ENCODE measurements around the gene CFAP61. TPM values are rescaled to one million over a fixed set of nuclear protein-coding genes. Genes with fewer than 3 reads are reported as not detected.

The CFAP61 gene
- total RNA-seq, 1 donor from 2014 or later, result not detected

DNA sequence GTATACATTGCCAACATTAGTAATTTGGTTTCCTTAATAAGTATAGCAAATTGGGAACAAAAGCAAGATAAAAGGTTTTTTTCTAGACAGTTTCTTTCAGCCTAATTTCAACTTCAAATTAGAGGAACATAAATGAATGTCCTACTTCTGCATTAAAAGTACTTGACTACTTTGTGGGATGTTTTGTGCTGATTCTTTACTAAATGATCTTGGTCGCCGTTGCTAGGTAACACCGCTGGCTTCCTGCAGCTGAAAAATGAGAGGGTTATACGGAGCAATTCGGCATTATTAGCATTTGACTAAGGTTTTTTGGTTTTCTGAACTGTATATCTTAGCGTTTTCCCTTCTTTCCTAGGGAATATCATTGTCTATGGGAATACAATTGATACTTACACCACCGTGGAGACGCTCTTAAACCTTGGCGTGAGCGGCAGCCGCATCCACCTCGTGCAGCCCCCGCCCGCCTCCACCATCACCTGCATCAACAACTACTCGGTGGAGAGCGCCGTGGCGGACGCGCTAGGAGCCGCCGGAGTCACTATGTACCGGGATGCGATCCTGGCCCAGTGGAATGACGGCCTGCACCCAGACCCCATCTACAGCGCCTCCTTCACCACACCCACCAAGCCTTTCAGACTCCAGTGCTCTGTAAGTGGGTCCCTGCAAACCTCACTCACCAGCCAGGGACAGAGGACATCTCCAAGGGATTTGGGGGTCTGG lies 224.6 kb downstream of the CFAP61 start:
- peaks cover 6% of the 10 kb centered on the region for H3K27me3 ChIP-seq
- H3K36me3 ChIP-seq, result no peaks in the 10 kb centered on the region
- intact Hi-C loops (cut with DNase I), result no loop called here
- no peak for DNase-seq
- H3K9me3 ChIP-seq, result no peaks in the 10 kb centered on the region
- peaks cover 5% of the 10 kb centered on the region for H3K4me1 ChIP-seq
- TF ChIP-seq, protein P1, sequence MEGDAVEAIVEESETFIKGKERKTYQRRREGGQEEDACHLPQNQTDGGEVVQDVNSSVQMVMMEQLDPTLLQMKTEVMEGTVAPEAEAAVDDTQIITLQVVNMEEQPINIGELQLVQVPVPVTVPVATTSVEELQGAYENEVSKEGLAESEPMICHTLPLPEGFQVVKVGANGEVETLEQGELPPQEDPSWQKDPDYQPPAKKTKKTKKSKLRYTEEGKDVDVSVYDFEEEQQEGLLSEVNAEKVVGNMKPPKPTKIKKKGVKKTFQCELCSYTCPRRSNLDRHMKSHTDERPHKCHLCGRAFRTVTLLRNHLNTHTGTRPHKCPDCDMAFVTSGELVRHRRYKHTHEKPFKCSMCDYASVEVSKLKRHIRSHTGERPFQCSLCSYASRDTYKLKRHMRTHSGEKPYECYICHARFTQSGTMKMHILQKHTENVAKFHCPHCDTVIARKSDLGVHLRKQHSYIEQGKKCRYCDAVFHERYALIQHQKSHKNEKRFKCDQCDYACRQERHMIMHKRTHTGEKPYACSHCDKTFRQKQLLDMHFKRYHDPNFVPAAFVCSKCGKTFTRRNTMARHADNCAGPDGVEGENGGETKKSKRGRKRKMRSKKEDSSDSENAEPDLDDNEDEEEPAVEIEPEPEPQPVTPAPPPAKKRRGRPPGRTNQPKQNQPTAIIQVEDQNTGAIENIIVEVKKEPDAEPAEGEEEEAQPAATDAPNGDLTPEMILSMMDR (IDR thresholded peaks at IDR 0.05), result no peak
- ATAC-seq, result peak; percentile 29
- no peak overlapping the region for H3K4me3 ChIP-seq
- no peak overlapping the region for H3K27ac ChIP-seq

DNA sequence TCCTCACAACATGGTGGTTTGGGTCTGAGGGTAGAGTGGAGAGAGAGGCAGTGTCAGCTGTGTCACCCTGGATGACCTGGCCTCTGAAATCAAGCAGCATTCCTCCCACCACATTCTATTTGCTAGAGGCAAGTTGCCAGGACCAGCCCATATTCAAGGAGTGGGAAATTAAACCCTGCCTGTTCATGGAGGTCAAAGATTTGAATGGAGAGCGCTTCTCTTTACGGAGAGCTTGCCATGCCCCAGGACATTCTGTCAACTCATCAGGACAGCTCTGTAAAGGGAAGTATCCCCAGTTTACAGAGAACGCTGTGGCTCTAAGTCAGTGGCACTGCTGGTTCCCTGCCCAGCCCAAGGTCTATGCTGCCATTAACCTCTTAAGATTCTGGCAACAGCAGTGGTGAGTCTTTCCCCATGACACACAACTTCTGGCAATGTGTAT lies 225.6 kb downstream of the CFAP61 start:
- no peak overlapping the region for H3K27ac ChIP-seq
- ATAC-seq (peak; percentile 55), DNase-seq (no peak)
- no peaks in the 10 kb centered on the region for H3K36me3 ChIP-seq
- H3K4me1 ChIP-seq, result peaks cover 5% of the 10 kb centered on the region
- TF ChIP-seq, protein P1 (IDR thresholded peaks at IDR 0.05), result no peak
- H3K27me3 ChIP-seq, result peaks cover 6% of the 10 kb centered on the region
- no peaks in the 10 kb centered on the region for H3K9me3 ChIP-seq
- no peak overlapping the region for H3K4me3 ChIP-seq
- intact Hi-C loops (cut with DNase I), result no loop called here

DNA sequence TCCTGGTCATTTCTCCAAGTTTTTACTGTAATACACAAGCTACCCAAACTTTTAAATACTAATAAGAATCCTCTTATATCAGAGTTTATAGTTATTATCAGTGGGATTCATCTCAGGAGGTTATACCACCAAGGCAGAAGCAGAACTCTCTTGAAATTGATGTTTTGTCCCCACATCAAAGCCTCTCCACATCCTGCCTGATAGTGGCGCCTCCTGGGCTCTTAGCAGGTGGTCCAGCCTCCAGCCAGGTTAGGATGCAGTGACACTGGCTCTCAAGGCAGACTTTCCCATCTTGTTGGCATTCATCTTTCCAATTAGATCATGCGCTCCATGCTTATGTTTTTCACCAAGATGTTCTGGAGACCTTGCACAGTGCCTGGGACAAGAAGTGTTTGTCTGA lies 233.7 kb downstream of the CFAP61 start:
- Histone ChIP-seq H3K36me3 (no peaks in the 10 kb centered on the region), H3K4me3 (no peak overlapping the region), H3K27ac (no peak overlapping the region), H3K9me3 (no peaks in the 10 kb centered on the region), H3K4me1 (no peaks in the 10 kb centered on the region), H3K27me3 (no peaks in the 10 kb centered on the region)
- DNase-seq (no peak), ATAC-seq (no peak)
- TF ChIP-seq, protein P1 (IDR thresholded peaks at IDR 0.05), result no peak
- intact Hi-C loops (cut with DNase I), result no loop called here

DNA sequence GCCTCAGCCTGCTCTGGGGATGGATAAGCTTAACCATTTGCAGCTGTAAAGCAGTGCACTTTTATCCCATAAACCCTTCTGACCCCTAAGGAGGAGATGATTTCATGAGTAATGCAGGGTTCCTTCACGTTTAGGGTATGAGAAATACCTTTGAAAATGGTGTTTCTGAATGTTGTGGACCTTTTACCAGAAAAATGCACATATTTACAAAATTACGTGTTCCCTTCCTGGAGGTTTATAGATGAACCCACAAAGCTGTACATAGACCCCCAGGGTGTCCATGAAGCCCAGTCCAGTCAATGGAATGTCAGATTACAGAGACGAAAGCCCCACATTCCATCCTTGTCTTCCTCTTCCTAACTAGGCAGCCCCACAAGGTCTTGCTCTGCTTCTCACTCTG lies 237.0 kb downstream of the CFAP61 start:
- no peaks in the 10 kb centered on the region for H3K27me3 ChIP-seq
- no peak overlapping the region for H3K4me3 ChIP-seq
- H3K27ac ChIP-seq, result no peak overlapping the region
- no peak for ATAC-seq
- intact Hi-C loops (cut with DNase I), result no loop called here
- TF ChIP-seq, protein P1 (IDR thresholded peaks at IDR 0.05), result no peak
- no peaks in the 10 kb centered on the region for H3K9me3 ChIP-seq
- no peak for DNase-seq
- H3K36me3 ChIP-seq, result no peaks in the 10 kb centered on the region
- H3K4me1 ChIP-seq, result no peaks in the 10 kb centered on the region

DNA sequence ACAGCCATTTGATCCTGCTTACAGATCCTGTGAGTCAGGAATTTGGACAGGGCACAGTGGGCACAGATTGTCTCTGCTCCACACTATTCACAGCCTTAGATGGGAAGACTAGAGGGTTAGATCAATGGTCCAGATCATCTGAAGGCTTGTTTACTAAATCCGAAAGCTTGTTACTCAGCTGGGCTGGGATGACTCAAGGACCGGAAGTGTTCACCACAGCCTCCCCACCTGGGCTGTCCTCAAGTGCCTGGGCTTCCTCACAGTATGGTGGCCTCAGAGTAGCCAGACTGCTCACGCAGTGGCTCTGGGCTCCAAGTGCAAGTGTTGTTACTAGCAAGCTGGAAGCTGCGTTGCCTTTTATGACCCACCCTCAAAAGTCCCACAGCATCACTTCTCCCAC lies 240.1 kb downstream of the CFAP61 start:
- Histone ChIP-seq H3K27ac (no peak overlapping the region), H3K9me3 (no peaks in the 10 kb centered on the region), H3K4me3 (no peak overlapping the region), H3K4me1 (no peaks in the 10 kb centered on the region), H3K27me3 (no peaks in the 10 kb centered on the region), H3K36me3 (no peaks in the 10 kb centered on the region)
- TF ChIP-seq, protein P1 (IDR thresholded peaks at IDR 0.05), result no peak
- ATAC-seq, result no peak
- no peak for DNase-seq
- intact Hi-C loops (cut with DNase I), result no loop called here

Measured in upper lobe of right lung (tissue), 1 donor.